ENCODE measurements around the gene ACTR3. TPM values are rescaled to one million over a fixed set of nuclear protein-coding genes. Genes with fewer than 3 reads are reported as not detected.

The ACTR3 gene
- total and polyA plus RNA-seq, 4 donors, result 34.4 to 99.6 (median 51.8) TPM

GRCh38 chr2:113967272-113967671 is 77.4 kb downstream of the ACTR3 start:
- no peaks in the 10 kb centered on the region for H3K9me3 ChIP-seq (ENCODE audit: control insufficient read depth in 4 of 4, low read length in 3 of 4)
- H3K27me3 ChIP-seq (ENCODE audit: control insufficient read depth in 4 of 4, insufficient read depth in 4 of 4, low read length in 3 of 4), result no peaks in the 10 kb centered on the region
- TF ChIP-seq ATF3 (IDR thresholded peaks at IDR 0.05) (no peak), SP1 (IDR thresholded peaks at IDR 0.05) (no peak), HNF4G (IDR thresholded peaks at IDR 0.05) (no peak), ZBTB33 (IDR thresholded peaks at IDR 0.05) (no peak), GABPA (IDR thresholded peaks at IDR 0.05 in 1 of 2, conservative IDR thresholded peaks at IDR 0.05 in 1 of 2) (no peak), RXRA (IDR thresholded peaks at IDR 0.05) (no peak), FOXA2 (IDR thresholded peaks at IDR 0.05) (no peak), TAF1 (conservative IDR thresholded peaks at IDR 0.05) (no peak), CTCF (IDR thresholded peaks at IDR 0.05; ENCODE audit: low read depth, low read length, missing input control) (no peak), YY1 (IDR thresholded peaks at IDR 0.05) (no peak), MAX (IDR thresholded peaks at IDR 0.05) (no peak), EGR1 (IDR thresholded peaks at IDR 0.05; ENCODE audit: low read depth in 2 of 2) (no peak), RAD21 (IDR thresholded peaks at IDR 0.05) (no peak)
- H3K4me3 ChIP-seq (ENCODE audit: low read depth in 1 of 3, low read length in 3 of 3), result no peak overlapping the region
- no peak for DNase-seq (ENCODE audit: low spot score)
- H3K9ac ChIP-seq (ENCODE audit: low read depth in 1 of 2, low read length in 2 of 2), result no peak overlapping the region
- H3K36me3 ChIP-seq (ENCODE audit: control insufficient read depth in 4 of 4, insufficient read depth in 3 of 4, low read depth in 1 of 4, low read length in 3 of 4), result no peaks in the 10 kb centered on the region
- WGBS, result 97% methylated on average over 1 of the region's 1 CpG
- no peak overlapping the region for H3K27ac ChIP-seq (ENCODE audit: low read depth in 1 of 2, low read length in 2 of 2)
- peaks cover 2 to 12% (median 4%) of the 10 kb centered on the region in 4 donors for H3K4me1 ChIP-seq (ENCODE audit: control insufficient read depth in 4 of 4, insufficient read depth in 4 of 4, low read length in 3 of 4)

GRCh38 chr2:113972766-113973165 is 82.9 kb downstream of the ACTR3 start:
- Histone ChIP-seq H3K36me3 (ENCODE audit: control insufficient read depth in 4 of 4, insufficient read depth in 3 of 4, low read depth in 1 of 4, low read length in 3 of 4) (peaks cover 0 to 2% (median 0%) of the 10 kb centered on the region in 4 donors), H3K9me3 (ENCODE audit: control insufficient read depth in 4 of 4, low read length in 3 of 4) (no peaks in the 10 kb centered on the region), H3K9ac (ENCODE audit: low read depth in 1 of 2, low read length in 2 of 2) (no peak overlapping the region), H3K27ac (ENCODE audit: low read depth in 1 of 2, low read length in 2 of 2) (no peak overlapping the region), H3K4me3 (ENCODE audit: low read depth in 1 of 3, low read length in 3 of 3) (no peak overlapping the region), H3K4me1 (ENCODE audit: control insufficient read depth in 4 of 4, insufficient read depth in 4 of 4, low read length in 3 of 4) (no peaks in the 10 kb centered on the region), H3K27me3 (ENCODE audit: control insufficient read depth in 4 of 4, insufficient read depth in 4 of 4, low read length in 3 of 4) (no peaks in the 10 kb centered on the region)
- TF ChIP-seq RXRA (IDR thresholded peaks at IDR 0.05) (no peak), MAX (IDR thresholded peaks at IDR 0.05) (no peak), HNF4A (conservative IDR thresholded peaks at IDR 0.05) (no peak), REST (IDR thresholded peaks at IDR 0.05) (no peak), YY1 (IDR thresholded peaks at IDR 0.05) (no peak), ATF3 (IDR thresholded peaks at IDR 0.05) (no peak), RAD21 (IDR thresholded peaks at IDR 0.05) (no peak), NR2F2 (IDR thresholded peaks at IDR 0.05) (no peak), TAF1 (conservative IDR thresholded peaks at IDR 0.05) (no peak), HNF4G (IDR thresholded peaks at IDR 0.05) (no peak), JUND (IDR thresholded peaks at IDR 0.05) (no peak), GABPA (IDR thresholded peaks at IDR 0.05 in 1 of 2, conservative IDR thresholded peaks at IDR 0.05 in 1 of 2) (no peak), ZBTB33 (IDR thresholded peaks at IDR 0.05) (no peak), CTCF (IDR thresholded peaks at IDR 0.05; ENCODE audit: low read depth, low read length, missing input control) (no peak), FOXA1 (IDR thresholded peaks at IDR 0.05) (no peak)
- DNase-seq (ENCODE audit: low spot score), result no peak
- WGBS, result 83% methylated on average over 3 of the region's 3 CpGs

Data from liver (tissue), 9 donors.